LNCaP clone FGC (cell line): ENCODE results near the gene RASA3.

Experiments
- DNase-seq: peaks from one replicate; pipeline ENCODE4 v3.0.0-alpha.2; 2011; ENCODE audit warnings: low read depth
- H3K4me3 ChIP-seq: 2 replicates; pipeline ENCODE4 v1.5.1; 2011; ENCODE audit warnings: mild to moderate bottlenecking, low read depth, low read length, control low read depth
- TF ChIP-seq, protein P1 (sequence below): IDR thresholded peaks from 2 replicates; pipeline ENCODE4 v1.5.1; 2012; ENCODE audit warnings: mild to moderate bottlenecking; ENCODE audit not compliant: control insufficient read depth, insufficient read depth; ENCODE audit errors: extremely low read depth

The RASA3 gene

DNA sequence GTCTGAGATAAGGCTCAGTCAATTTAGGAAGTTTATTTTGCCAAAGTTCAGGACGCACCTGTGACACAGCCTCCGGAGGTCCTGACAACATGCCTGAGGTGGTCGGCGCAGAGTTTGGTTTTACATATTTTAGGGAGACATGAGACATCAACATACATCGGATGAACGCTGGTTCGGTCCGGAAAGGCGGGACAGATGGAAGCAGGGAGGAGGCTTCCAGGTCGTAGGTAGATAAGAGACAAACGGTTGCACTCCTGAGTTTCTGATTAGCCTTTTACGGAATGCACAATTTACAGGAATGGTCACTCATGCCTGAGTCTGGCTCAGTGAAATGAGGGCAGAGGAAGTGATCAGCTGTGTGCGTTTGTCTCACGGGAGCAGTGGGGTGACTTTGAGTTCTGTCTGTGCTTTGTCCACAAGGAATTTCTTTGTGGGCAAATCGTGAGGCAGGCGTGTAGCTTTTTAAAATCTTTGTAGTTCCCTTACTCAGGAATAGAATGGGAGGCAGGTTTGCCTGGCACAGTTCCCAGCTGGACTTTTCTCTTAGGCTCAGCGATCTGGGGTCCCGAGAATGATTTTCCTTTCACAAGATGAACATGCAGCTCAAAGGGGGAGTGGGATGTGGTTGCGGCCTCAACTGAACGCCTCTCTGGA is 194.8 kb downstream of the RASA3 start:
- no peak overlapping the region for H3K4me3 ChIP-seq
- TF ChIP-seq, protein P1, sequence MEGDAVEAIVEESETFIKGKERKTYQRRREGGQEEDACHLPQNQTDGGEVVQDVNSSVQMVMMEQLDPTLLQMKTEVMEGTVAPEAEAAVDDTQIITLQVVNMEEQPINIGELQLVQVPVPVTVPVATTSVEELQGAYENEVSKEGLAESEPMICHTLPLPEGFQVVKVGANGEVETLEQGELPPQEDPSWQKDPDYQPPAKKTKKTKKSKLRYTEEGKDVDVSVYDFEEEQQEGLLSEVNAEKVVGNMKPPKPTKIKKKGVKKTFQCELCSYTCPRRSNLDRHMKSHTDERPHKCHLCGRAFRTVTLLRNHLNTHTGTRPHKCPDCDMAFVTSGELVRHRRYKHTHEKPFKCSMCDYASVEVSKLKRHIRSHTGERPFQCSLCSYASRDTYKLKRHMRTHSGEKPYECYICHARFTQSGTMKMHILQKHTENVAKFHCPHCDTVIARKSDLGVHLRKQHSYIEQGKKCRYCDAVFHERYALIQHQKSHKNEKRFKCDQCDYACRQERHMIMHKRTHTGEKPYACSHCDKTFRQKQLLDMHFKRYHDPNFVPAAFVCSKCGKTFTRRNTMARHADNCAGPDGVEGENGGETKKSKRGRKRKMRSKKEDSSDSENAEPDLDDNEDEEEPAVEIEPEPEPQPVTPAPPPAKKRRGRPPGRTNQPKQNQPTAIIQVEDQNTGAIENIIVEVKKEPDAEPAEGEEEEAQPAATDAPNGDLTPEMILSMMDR = no peak
- DNase-seq = no peak

DNA sequence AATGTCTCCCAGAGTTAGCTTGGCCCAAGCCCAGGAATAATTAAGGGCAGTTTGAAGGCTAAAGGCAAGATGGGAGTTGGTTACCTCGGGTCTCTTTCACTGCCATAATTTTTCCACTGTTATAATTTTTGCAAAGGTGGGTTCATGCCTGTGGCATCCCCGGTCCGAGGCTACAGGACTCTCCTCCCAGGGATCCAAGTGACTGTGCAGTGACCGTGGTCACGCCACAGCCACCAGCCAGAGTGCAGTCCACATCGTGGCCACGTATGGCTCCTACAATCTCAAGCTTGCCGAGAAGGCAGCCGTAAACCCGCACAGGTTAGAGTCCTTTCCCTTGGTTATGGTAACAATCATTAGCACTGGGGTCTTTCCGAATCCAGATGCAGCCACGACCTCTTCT is 195.3 kb downstream of the RASA3 start:
- no peak overlapping the region for H3K4me3 ChIP-seq
- TF ChIP-seq, protein P1 = no peak
- no peak for DNase-seq

DNA sequence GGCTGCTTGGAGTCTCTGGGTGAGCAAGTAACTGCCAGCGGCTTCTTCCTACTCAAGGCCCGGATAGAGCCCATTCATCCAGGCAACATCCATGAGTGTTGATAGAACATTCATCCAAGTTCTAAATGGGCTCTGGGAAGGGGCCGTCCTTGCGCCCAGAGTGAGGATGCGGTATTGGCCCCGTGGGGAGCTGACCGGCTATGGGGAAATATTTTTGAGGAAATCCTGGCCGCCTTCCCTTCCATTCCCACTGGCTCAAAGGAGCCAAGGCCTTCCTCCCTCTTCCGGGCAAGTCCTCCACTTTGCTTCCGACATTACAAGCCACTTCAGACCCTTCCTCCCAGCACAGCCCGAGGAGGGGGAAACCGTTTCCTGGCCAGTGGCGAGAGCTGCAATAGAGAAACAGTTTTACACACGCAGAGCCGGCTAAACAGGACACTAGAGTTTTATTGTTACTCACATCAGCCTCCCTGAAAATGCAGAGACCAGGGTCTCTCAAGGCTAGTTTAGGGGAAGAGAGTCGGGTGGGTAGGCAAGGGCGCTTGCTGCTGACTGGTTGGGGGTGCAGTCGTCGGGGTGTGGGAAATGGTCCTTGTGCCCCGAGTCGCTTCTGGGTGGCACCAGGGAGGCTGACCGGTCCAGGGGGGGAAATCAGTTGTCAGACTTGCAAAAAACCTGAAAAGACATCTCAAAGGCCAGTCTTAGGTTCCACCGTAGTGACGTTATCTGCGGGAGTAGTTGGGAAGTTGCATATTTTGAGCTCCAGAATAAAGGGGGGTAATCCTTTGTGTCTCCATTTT is 196.1 kb downstream of the RASA3 start:
- no peak overlapping the region for H3K4me3 ChIP-seq
- TF ChIP-seq, protein P1 = no peak
- DNase-seq = no peak

DNA sequence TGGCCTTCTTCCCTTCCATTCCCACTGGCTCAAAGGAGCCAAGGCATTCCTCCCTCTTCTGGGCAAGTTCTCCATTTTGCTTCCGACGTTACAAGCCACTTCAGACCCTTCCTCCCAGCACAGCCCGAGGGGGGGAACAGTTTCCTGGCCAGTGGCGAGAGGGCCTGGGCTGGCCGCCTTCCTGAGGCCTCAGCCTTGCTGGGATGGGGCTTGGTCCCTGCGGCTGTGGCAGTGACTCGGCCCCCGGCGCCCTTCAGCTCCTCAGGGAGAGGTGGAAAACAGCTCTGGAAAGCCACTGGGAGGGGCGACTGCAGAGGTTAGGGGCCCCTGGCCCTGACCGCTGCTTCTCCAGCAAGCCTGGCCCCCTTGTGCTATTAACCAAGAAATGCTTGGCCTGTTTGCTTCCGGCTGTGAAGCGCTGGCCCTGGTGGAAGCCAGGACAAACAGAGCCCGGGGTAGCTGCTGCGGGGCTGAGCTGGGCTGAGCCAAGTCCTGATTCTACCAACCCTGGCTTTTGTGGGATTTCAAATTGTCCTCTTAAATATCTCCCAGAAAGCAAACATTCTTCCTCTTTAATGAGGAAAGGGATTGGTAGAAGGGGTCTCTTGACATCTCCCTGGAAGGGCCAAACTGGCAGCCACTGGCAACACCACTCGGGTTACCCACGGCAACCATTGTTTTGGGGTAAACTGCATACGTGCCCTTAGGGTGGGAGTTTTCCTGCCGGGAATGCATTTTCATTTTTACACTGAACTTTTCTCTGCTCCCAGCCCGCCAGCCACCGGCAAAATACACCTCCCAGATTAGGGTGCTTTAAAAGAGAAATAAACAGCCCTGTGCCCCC is 197.2 kb downstream of the RASA3 start:
- H3K4me3 ChIP-seq = no peak overlapping the region
- TF ChIP-seq, protein P1 = no peak
- DNase-seq = no peak

DNA sequence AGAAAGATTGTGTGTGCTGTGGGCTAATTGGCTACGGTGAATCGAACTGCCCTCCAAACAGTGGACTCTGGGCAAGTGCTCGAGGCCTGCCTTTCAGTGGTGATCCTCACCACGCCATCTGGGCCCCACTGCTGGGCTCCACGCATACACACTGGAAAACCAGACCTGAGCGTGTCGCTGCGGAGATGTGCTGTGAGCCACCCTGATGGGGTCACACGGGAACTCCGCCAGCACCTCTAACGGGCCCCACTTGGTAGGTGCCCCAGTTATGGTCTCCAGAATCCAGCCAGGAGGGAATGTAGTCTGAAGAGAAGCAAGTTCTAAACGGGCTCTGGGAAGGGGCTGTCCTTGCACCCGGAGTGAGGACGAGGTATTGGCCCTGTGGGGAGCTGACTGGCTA is 197.8 kb downstream of the RASA3 start:
- TF ChIP-seq, protein P1 = no peak
- DNase-seq = no peak
- H3K4me3 ChIP-seq = no peak overlapping the region

GRCh38 chr13:113933901-113934300 is 198.5 kb downstream of the RASA3 start:
- DNase-seq = no peak
- no peak overlapping the region for H3K4me3 ChIP-seq
- TF ChIP-seq, protein P1 = no peak
